ENCODE data around the gene MFSD6. TPM values are rescaled to one million over a fixed set of nuclear protein-coding genes. Genes with fewer than 3 reads are reported as not detected.

The MFSD6 gene
- total RNA-seq, 1 donor from 2014 or later, result 37.4 TPM

DNA sequence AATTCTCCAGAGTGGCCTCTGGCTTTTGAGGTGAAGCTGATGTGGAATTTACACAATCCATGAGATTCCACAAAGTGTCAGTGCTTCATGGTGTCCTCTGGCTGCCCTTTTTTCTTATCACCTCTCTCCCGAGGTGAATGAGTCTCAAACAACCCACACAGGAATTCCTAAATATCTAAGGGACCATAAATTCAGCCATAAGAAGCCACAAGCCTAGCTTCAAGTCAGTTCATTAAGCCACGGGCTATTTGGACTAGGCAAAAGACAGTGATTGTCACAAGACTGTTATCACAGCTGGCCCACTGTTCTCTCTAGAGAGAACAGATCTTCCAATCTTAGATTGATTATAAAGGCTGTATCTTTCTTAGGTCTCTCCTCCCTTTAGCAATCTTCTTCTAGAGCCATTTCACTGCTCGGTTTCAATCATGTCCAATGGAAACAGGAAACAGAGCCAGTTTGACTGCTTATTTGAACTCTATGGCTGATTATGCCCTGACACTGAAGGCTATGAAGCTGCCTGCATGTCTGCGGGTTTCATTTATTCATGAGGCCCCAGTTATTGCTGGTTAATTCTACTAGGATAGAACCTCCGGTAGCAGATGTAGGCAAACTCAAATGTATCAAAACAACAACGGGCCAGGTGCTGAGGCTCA, 122.2 kb downstream of the MFSD6 start:
- Histone ChIP-seq H3K36me3 (ENCODE audit: control insufficient read depth, insufficient read depth, low read length) (no peaks in the 10 kb centered on the region), H3K4me3 (ENCODE audit: low read depth, low read length) (no peak overlapping the region), H3K27me3 (ENCODE audit: control insufficient read depth, insufficient read depth, low read length) (no peaks in the 10 kb centered on the region)
- TF ChIP-seq, protein P1, sequence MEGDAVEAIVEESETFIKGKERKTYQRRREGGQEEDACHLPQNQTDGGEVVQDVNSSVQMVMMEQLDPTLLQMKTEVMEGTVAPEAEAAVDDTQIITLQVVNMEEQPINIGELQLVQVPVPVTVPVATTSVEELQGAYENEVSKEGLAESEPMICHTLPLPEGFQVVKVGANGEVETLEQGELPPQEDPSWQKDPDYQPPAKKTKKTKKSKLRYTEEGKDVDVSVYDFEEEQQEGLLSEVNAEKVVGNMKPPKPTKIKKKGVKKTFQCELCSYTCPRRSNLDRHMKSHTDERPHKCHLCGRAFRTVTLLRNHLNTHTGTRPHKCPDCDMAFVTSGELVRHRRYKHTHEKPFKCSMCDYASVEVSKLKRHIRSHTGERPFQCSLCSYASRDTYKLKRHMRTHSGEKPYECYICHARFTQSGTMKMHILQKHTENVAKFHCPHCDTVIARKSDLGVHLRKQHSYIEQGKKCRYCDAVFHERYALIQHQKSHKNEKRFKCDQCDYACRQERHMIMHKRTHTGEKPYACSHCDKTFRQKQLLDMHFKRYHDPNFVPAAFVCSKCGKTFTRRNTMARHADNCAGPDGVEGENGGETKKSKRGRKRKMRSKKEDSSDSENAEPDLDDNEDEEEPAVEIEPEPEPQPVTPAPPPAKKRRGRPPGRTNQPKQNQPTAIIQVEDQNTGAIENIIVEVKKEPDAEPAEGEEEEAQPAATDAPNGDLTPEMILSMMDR (IDR thresholded peaks at IDR 0.05; ENCODE audit: insufficient read depth, low read length, severe bottlenecking), result no peak
- FAIRE-seq (no peak), DNase-seq (ENCODE audit: low read depth) (no peak)

DNA sequence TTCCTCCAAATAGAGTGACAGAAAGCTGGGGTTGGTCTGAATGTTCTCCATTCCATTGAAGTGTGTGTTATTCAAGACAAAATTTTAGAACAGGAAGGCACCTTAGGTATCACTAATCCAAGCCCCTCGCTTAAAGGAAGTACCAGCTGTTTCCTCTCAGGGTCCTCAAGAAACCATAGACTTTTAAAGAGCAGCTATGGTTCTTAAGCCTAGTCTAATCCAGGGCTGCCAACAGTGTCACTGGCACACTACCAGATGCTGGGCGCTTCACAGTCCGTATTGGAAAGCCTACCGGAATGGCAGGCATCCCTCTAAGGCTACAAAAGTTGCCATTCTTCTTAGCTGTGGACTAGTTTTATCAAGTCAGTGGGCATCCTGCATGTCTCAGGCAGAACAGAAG, 124.4 kb downstream of the MFSD6 start:
- Histone ChIP-seq H3K36me3 (ENCODE audit: control insufficient read depth, insufficient read depth, low read length) (no peaks in the 10 kb centered on the region), H3K4me3 (ENCODE audit: low read depth, low read length) (no peak overlapping the region), H3K27me3 (ENCODE audit: control insufficient read depth, insufficient read depth, low read length) (no peaks in the 10 kb centered on the region)
- FAIRE-seq, result no peak
- DNase-seq (ENCODE audit: low read depth), result no peak
- TF ChIP-seq, protein P1 (IDR thresholded peaks at IDR 0.05; ENCODE audit: insufficient read depth, low read length, severe bottlenecking), result no peak

DNA sequence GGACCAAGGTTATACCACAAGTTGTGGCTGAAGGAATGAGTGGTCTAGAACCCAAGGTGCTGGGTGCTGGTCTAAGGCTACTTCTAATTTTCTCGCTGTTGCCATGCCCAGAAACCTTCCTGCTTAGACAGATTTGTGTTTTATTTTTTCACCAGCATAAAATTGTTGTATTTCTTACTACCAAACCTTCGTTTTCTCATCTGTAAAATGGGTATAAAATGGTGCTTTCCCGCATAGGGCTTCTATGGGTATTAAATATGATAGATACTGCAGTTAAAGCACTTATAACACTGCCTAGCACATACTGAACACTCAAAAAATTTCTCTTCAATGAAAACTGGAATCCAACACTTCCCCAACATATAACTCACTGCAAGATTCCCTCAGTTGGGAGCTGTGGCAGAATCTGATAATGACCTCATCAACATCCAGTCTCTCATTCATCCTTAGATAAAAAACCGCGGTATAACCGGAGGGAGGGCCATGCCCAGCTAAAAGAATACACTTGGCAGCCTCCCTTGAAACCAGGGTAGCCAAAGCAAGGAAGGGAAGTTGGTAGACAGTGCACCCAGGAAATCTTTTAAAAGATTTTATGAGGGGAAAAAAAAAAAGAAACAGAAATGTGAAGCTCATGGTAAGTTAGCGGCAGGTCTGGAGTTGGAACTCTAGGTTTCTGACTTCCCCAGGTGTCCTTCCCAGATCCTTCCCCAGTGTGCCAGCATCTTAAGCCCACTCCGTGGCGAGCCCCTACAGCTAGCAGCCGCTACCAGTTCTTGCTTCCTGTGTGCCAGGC, 125.2 kb downstream of the MFSD6 start:
- H3K27me3 ChIP-seq (ENCODE audit: control insufficient read depth, insufficient read depth, low read length), result no peaks in the 10 kb centered on the region
- H3K36me3 ChIP-seq (ENCODE audit: control insufficient read depth, insufficient read depth, low read length), result no peaks in the 10 kb centered on the region
- TF ChIP-seq, protein P1 (IDR thresholded peaks at IDR 0.05; ENCODE audit: insufficient read depth, low read length, severe bottlenecking), result no peak
- FAIRE-seq, result no peak
- no peak for DNase-seq (ENCODE audit: low read depth)
- H3K4me3 ChIP-seq (ENCODE audit: low read depth, low read length), result peak overlapping the region; percentile 74

DNA sequence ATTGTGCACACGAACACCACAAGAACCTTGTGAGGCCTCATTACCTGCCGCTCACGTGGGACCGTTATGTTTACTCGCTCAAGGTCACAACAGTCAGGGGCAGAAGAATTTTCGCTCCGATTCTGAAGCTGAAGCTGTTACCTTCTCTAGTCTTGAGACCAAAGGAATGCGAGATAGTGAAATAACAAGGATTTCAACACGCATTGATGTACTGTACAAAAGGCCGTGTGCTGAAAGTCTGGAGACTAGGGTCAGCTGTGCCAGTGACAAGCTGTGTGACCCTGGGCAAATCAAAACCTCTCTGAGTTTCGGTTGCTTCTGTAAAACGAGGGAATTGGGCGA, 125.8 kb downstream of the MFSD6 start:
- Histone ChIP-seq H3K27me3 (ENCODE audit: control insufficient read depth, insufficient read depth, low read length) (no peaks in the 10 kb centered on the region), H3K4me3 (ENCODE audit: low read depth, low read length) (peak overlapping the region; percentile 74), H3K36me3 (ENCODE audit: control insufficient read depth, insufficient read depth, low read length) (no peaks in the 10 kb centered on the region)
- DNase-seq (ENCODE audit: low read depth), result no peak
- no peak for FAIRE-seq
- TF ChIP-seq, protein P1 (IDR thresholded peaks at IDR 0.05; ENCODE audit: insufficient read depth, low read length, severe bottlenecking), result no peak

DNA sequence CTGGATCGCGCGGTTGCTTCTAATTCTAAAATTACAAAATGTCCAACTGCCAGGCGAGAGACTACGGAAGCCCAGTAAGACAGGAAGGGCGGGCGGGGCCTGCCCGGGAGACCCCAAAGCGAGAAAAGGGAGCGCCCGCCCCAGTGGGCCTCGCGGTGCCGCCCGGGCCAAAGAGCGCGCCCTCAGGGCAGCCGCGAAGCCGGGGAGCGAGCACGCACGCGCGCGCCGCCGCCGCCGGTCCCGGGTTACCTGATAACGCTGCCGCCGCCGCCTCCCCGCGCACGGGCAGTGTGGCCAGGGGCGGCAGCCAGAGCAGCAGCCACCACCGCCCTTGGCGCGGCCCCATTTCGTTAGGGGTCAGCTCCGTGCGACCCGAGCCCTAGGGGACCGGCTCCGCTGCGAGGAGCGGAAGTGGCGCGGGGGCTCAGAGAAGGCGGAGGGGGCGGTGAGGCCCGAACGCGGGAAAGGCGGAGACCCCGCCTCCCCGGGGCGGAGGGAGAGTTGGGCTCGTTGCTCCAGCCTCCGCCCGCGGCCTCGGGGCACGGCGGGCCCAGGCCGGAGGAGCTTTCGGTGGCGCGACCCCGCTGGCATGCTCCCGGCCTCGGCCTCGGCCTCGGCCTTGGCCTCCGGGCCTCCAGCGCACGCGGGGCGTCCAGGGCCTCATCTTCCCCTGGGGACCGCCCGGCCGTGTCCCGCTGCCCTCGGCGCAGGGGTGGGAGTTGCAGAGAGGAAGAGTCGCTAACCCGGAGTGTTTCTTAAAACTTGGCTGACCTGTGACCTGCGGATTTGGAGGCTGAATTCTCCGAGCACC, 126.4 kb downstream of the MFSD6 start, which contains the start of gene NEMP2:
Gene NEMP2 (minus strand): TSS at position 413 of the 811 bp plus-strand sequence. CDS start 67 bp downstream, at position 346.
- H3K27me3 ChIP-seq (ENCODE audit: control insufficient read depth, insufficient read depth, low read length), result no peaks in the 10 kb centered on the region
- TF ChIP-seq, protein P1 (IDR thresholded peaks at IDR 0.05; ENCODE audit: insufficient read depth, low read length, severe bottlenecking), result no peak
- DNase-seq (ENCODE audit: low read depth), result no peak
- no peak for FAIRE-seq
- H3K4me3 ChIP-seq (ENCODE audit: low read depth, low read length), result peak within 1 kb of the TSS; percentile 74
- H3K36me3 ChIP-seq (ENCODE audit: control insufficient read depth, insufficient read depth, low read length), result no peaks in the 10 kb centered on the region
